ENCODE results near the gene SYNGR2. TPM values are rescaled to one million over a fixed set of nuclear protein-coding genes. Genes with fewer than 3 reads are reported as not detected.

SYNGR2 gene
- total RNA-seq, 1 experiment from 2014 or later: 67.0 TPM

DNA sequence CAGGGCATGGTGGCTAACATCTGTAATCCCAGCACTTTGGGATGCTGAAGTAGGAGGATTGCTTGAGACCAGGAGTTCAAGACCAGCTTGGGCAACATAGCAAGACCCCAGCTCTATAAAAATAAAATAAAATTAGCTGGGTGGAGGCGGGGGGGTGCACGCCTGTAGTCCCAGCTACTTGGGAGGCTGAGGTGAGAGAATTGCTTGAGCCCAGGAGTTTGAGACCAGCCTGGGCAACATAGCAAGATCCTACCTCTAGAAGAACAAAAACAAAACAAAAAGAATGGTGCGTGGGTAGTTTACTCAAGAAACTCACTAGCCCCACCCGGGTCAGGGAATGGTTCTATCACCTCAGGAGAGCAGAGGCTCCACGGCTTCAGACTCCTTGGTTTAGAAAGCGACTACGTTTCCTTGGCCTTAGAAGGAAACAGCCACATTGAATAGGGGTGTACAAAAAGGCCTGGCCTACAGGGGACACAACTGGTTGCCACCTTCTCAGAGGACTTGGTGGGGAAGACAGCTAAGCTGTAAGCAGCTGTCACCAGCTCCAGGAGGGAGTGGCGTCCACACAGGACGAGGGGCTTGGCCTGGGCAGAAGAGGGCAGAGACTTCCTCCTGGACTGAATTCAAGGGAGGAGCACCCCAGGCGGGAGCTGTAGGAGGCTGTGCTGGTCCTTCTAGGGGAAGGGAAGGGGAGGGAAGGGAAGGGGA lies 17.8 kb downstream of the SYNGR2 start:
- in situ Hi-C loops (cut with HindIII; ENCODE audit: low sequenced_read_pairs): no loop called here
- DNase-seq (ENCODE audit: low spot score): no peak

DNA sequence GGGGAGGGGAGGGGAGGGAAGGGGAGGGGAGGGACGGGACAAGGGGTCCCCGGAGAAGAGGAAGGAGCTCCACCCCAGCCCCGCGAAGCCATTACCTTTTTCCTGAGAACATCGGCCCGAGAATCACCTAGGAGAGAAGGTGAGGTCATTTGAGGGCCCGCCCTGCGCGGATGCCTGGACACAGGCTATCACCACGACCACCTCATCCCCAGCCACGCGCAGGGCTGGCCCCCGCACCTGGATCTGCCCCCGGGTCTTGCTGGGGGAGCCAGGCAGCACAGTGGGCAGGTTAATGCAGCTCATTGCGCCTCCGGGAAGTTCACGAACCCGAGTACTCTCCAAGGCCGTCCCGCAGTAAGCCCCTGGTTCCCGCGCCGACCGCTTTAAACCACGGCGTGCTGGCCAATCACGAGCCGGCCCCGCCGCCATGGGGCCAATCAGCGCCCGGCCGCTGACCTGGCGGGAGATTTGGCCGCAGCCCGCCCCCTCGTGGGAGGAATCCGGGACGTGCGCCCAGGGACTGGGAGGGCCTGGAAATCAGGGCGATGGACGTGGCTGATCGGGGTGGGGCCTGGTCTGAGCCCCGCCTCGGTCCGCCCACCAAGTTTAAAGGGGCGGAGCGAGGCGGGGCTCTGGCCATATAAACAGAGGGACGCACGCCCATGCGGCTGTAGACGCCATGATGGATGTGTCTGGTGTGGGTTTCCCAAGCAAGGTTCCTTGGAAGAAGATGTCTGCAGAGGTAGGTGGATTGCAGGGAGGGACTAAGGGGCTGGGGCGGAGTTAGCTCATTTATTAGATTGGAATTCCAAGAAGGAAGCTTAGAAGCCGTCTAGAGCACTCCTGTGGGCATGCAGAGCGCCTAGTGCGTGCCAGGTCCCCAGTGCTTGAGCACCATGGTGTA lies 18.6 kb downstream of the SYNGR2 start, which contains the start of the genes AFMID and TK1:
TSS of gene AFMID (plus strand) at position 671 of the 904 bp plus-strand sequence. CDS start at position 680, 9 bp downstream.
TSS of gene TK1 (minus strand) at position 361 of the 904 bp plus-strand sequence. CDS start at position 303, 58 bp downstream.
- in situ Hi-C loops (cut with HindIII; ENCODE audit: low sequenced_read_pairs): no loop called here

DNA sequence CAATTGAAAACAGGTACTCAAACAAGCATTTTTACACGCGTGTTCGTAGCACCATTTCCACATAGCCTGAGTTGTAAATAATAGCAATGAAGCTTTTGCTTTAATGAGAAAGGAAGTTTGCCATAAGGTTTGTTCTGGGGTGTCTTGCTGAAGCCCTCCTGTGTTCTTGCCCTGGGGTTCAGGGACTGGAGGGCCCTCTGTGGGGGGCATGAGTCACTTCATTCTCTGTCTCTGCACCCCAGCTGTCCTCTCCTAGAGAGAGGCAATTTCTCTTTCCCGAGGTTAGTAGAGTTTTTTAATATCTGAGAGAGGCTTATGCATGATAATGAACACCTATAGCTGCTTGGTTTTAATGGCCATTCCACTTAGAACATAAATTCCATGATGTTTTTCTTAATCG lies 28.3 kb downstream of the SYNGR2 start:
- in situ Hi-C loops (cut with HindIII; ENCODE audit: low sequenced_read_pairs): no loop called here
- no peak for DNase-seq (ENCODE audit: low spot score)

More for the DNA sequence above, 18.6 kb downstream of the SYNGR2 start, which contains the start of the genes AFMID and TK1:
- DNase-seq (ENCODE audit: low spot score): peak; percentile 99

DNA sequence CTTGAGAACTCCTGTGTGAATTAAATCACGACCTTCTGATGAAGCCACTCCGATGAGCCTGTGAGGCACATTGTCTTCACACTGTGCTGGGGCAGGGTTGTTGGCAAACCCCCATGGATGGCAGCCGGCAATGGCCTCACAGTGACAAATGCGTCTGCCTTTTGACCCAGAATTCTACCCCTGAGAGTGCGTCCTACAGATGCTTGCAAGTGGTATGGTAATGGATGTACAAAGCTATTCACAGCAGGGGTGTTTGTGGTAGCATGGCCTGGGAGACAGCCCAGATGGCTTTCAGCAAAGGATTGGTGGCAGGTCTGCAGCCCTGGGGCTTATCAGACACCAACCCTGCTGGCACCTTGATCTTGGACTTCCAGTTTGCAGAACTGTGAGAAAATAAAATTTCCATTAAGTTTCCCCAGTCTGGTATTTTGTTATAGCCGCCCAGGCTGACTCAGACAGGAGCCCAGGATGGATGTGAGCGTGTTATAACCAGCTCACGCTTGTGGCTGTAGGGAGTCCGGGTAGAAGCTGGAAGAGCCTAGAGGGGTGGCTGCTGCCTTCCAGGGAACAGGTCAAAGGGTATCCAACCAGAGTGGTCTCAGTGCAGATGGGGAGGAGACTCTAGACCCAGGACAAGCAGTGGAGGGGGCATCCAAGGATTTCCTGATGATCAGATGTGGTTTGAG lies 28.9 kb downstream of the SYNGR2 start:
- in situ Hi-C loops (cut with HindIII; ENCODE audit: low sequenced_read_pairs): no loop called here
- DNase-seq (ENCODE audit: low spot score): peak; percentile 92

DNA sequence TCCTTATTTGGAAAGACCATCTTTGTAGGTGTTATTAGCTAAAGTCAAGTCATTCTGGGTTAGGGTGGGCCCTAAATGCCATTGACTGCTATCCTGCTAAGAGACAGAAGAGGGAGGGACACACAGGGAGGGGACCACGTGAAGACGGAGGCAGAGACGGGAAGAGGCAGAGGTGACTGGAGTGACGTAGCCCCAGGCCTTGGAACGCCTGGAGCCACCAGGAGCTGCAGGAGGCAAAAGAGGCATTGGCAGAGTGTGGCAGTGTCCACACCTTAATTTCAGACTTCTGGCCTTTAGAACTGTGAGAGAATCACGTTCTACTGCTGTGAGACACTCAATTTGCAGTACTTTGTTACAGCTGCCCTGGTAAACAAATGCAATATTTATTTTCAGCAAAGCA lies 32.1 kb downstream of the SYNGR2 start:
- DNase-seq (ENCODE audit: low spot score): no peak
- in situ Hi-C loops (cut with HindIII; ENCODE audit: low sequenced_read_pairs): no loop called here

DNA sequence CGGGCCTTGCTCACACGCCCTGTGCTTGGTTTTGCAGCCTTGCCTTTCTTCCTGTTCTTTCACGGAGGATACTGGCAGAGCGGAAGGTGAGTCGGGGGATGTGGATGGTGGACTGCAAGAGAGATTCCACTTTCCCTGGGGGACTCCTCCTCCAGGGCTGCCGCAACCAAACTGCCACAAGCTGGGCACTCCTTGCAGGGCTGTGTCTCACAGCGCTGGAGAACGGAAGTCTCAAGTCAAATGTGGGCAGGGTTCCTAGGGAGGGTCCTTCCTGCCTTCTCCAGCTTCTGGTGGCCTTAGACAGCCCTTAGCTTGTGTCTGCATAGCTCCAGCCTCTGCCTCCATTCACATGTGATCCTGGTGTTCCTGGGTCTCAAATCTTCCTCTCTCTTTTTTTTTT lies 34.3 kb downstream of the SYNGR2 start:
- no peak for DNase-seq (ENCODE audit: low spot score)
- in situ Hi-C loops (cut with HindIII; ENCODE audit: low sequenced_read_pairs): no loop called here

DNA sequence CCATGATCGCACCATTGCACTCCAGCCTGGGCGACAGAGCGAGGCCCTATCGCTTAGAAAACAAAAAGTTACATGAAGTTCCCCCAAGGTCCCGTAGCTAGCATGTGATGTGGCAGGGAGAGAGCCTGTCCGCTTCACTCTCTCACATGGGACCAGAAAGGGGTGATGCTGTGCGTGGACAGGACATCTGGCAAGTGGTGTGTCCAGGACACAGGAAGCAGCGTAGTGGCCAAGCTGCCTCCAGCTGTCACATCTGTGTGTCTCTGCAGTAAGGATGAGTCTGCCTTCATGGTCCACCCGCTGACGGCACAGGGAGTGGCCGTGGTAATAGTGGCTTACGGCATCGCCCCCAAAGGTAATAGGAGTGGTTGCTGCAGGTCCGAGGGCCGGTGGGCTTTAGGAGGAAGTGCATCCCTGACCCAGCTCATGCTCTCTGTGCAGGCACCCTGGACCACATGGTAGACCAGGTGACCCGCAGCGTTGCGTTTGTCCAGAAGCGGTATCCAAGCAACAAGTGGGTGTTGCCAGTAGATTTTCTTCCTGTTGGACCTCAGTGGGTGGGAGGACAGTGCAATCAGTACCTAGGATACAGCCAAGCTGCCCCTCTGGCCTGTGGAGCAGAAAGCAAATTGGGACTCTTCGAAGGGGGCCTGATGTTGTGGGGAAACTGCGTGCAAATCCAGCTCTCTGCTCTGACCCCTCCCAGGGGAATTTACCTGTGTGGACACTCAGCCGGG lies 36.2 kb downstream of the SYNGR2 start:
- in situ Hi-C loops (cut with HindIII; ENCODE audit: low sequenced_read_pairs): no loop called here

DNA sequence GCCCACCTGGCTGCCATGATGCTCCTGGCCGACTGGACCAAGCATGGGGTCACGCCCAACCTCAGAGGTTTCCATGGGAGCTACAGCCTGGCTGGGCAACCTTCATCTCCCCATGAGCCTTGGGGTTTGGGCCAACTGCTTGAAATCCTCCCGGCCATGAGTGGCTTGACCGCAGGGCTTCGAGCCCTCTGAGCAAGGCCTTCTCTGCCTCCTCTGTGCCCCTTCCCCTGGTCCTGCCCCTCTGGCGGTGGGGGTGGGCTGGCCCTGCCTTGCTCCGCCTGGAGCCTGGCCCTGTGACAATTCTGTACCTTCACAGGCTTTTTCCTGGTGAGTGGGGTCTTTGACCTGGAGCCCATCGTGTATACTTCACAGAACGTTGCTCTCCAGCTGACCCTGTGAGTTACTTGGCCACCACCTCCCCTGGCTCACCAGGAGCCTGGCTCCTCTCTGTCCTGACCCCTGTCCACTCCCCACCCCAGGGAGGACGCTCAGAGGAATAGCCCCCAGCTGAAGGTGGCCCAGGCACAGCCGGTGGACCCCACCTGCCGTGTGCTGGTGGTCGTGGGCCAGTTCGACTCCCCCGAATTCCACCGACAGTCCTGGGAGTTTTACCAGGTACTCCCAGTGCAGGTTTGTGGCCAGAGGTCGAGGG lies 36.9 kb downstream of the SYNGR2 start:
- DNase-seq (ENCODE audit: low spot score): no peak
- in situ Hi-C loops (cut with HindIII; ENCODE audit: low sequenced_read_pairs): no loop called here

More for the DNA sequence above, 36.2 kb downstream of the SYNGR2 start:
- no peak for DNase-seq (ENCODE audit: low spot score)

DNA sequence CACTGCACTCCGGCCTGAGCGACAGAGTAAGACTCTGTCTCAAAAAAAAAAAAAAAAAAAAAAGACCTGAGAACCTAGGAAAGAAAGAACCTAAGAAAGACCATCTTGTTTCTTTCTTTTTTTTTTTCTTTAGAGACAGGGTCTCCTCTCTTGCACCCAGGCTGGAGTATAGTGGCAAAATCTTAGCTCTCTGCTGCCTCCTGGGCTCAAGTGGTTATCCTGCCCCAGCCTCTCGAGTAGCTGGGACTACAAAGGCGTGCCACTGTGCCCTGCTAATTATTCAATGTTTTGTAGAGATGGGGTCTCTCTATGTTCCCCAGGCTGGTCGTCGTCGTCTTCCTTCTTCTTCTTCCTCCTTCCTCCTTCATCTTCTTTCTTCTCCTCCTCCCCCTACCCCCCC lies 37.9 kb downstream of the SYNGR2 start:
- no peak for DNase-seq (ENCODE audit: low spot score)
- in situ Hi-C loops (cut with HindIII; ENCODE audit: low sequenced_read_pairs): no loop called here

DNA sequence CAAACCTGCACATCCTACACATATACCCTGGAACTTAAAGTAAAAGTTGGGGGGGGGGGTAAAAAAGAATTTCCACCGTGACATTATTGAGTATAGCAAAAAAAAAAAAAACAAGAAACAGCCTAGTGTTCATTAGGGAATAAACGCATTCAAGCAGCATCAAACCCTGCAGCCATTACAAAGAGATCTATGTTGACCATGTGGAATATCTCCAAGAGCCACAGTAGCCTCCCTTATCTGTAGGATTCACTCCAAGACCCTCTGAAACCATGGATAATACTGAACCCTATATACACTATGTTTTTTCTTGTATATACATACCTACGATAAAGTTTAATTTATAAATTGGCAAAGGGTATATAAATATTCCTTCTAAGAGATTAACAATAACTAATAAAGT lies 40.1 kb downstream of the SYNGR2 start:
- no peak for DNase-seq (ENCODE audit: low spot score)
- in situ Hi-C loops (cut with HindIII; ENCODE audit: low sequenced_read_pairs): no loop called here

DNA sequence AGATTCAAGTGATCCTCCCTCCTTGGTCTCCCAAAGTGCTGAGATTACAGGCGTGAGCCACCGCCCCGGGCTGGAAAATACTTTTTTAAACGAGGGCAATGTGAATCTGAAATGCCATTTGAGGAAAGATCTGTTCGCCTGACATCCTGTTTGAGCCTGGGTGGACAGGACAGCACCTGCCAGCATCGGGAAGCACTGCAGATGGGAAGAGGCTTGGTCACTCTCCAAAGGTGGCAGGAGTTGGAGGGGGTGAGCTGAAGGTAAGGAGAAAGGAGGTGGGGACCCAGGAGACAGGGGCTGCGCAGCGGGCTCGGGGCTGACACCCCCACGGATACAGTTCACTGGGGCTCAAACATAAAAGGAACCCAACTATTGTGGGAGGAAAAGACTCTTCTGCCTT lies 41.7 kb downstream of the SYNGR2 start:
- in situ Hi-C loops (cut with HindIII; ENCODE audit: low sequenced_read_pairs): no loop called here
- peak; percentile 80 for DNase-seq (ENCODE audit: low spot score)

DNA sequence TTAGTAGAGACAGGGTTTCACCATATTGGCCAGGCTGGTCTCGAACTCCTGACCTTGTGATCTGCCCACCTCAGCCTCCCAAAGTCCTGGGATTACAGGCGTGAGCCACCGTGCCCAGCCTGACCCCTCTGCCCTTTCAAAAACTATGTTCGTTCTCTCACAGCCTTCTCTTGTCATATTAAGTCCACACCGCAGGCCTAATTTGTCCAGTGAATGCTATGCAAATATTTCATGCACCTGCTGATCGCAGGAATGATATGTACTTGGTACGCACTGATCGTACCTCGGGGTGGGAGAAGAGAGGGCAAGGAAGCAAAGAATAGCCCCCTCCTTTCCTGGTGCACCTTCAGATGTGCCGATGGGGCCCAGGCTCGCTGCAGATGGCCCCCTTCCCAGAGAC lies 42.7 kb downstream of the SYNGR2 start:
- in situ Hi-C loops (cut with HindIII; ENCODE audit: low sequenced_read_pairs): no loop called here
- DNase-seq (ENCODE audit: low spot score): no peak

DNA sequence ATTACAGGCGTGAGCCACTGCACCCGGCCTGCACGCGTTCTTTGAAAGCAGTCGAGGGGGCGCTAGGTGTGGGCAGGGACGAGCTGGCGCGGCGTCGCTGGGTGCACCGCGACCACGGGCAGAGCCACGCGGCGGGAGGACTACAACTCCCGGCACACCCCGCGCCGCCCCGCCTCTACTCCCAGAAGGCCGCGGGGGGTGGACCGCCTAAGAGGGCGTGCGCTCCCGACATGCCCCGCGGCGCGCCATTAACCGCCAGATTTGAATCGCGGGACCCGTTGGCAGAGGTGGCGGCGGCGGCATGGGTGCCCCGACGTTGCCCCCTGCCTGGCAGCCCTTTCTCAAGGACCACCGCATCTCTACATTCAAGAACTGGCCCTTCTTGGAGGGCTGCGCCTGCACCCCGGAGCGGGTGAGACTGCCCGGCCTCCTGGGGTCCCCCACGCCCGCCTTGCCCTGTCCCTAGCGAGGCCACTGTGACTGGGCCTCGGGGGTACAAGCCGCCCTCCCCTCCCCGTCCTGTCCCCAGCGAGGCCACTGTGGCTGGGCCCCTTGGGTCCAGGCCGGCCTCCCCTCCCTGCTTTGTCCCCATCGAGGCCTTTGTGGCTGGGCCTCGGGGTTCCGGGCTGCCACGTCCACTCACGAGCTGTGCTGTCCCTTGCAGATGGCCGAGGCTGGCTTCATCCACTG lies 45.8 kb downstream of the SYNGR2 start, which contains the start of gene BIRC5:
TSS of gene BIRC5 (plus strand) at position 238 of the 690 bp plus-strand sequence. CDS start at position 302, 64 bp downstream.
- in situ Hi-C loops (cut with HindIII; ENCODE audit: low sequenced_read_pairs): no loop called here
- DNase-seq (ENCODE audit: low spot score): peak; percentile 87

DNA sequence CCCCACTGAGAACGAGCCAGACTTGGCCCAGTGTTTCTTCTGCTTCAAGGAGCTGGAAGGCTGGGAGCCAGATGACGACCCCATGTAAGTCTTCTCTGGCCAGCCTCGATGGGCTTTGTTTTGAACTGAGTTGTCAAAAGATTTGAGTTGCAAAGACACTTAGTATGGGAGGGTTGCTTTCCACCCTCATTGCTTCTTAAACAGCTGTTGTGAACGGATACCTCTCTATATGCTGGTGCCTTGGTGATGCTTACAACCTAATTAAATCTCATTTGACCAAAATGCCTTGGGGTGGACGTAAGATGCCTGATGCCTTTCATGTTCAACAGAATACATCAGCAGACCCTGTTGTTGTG lies 46.3 kb downstream of the SYNGR2 start:
- no peak for DNase-seq (ENCODE audit: low spot score)
- in situ Hi-C loops (cut with HindIII; ENCODE audit: low sequenced_read_pairs): no loop called here

DNA sequence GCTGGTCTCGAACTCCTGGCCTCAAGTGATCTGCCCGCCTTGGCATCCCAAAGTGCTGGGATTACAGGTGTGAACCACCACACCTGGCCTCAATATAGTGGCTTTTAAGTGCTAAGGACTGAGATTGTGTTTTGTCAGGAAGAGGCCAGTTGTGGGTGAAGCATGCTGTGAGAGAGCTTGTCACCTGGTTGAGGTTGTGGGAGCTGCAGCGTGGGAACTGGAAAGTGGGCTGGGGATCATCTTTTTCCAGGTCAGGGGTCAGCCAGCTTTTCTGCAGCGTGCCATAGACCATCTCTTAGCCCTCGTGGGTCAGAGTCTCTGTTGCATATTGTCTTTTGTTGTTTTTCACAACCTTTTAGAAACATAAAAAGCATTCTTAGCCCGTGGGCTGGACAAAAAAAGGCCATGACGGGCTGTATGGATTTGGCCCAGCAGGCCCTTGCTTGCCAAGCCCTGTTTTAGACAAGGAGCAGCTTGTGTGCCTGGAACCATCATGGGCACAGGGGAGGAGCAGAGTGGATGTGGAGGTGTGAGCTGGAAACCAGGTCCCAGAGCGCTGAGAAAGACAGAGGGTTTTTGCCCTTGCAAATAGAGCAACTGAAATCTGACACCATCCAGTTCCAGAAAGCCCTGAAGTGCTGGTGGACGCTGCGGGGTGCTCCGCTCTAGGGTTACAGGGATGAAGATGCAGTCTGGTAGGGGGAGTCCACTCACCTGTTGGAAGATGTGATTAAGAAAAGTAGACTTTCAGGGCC lies 51.2 kb downstream of the SYNGR2 start:
- no peak for DNase-seq (ENCODE audit: low spot score)
- in situ Hi-C loops (cut with HindIII; ENCODE audit: low sequenced_read_pairs): no loop called here
